KMS-11 (cell line): ENCODE results near the gene NEB.

Experiments used
- H2AFZ ChIP-seq: fragments of 200-600 bp; sonication (generic); 2 replicates; pipeline ENCODE4 v1.6.1; 2016; ENCODE audit warnings: antibody characterized with exemption, mixed run types, low read depth
- H3K27ac ChIP-seq: fragments of 200-600 bp; sonication (generic); 2 replicates; pipeline ENCODE4 v1.6.1; 2016; ENCODE audit warnings: mild to moderate bottlenecking, mixed run types
- H3K27me3 ChIP-seq: fragments of 200-600 bp; sonication (generic); 2 replicates; pipeline ENCODE4 v1.6.1; 2017; ENCODE audit warnings: mild to moderate bottlenecking, low read depth, mixed run types, moderate library complexity; ENCODE audit not compliant: insufficient read depth
- H3K36me3 ChIP-seq: fragments of 200-600 bp; sonication (generic); 2 replicates; pipeline ENCODE4 v1.6.1; 2017; ENCODE audit warnings: mild to moderate bottlenecking, mixed run types; ENCODE audit not compliant: insufficient read depth
- H3K4me1 ChIP-seq: fragments of 200-600 bp; sonication (generic); 2 replicates; pipeline ENCODE4 v1.6.1; 2016; ENCODE audit warnings: mild to moderate bottlenecking, low read depth, mixed run types; ENCODE audit not compliant: poor library complexity, severe bottlenecking
- H3K4me2 ChIP-seq: fragments of 200-600 bp; sonication (generic); 2 replicates; pipeline ENCODE4 v1.7.0; 2016; ENCODE audit warnings: mild to moderate bottlenecking, mixed run types
- H3K4me3 ChIP-seq: fragments of 200-600 bp; sonication (generic); IDR thresholded peaks from 2 replicates; pipeline ENCODE4 v1.6.1; 2017; ENCODE audit warnings: low read depth, low read length, mixed read lengths; ENCODE audit not compliant: insufficient read depth
- H3K79me2 ChIP-seq: fragments of 200-600 bp; sonication (generic); 2 replicates; pipeline ENCODE4 v1.6.1; 2016; ENCODE audit warnings: low read depth, mixed run types; ENCODE audit not compliant: insufficient read depth
- H3K9ac ChIP-seq: fragments of 200-600 bp; sonication (generic); 2 replicates; pipeline ENCODE4 v1.6.1; 2016; ENCODE audit warnings: mild to moderate bottlenecking, mixed run types
- H4K20me1 ChIP-seq: fragments of 200-600 bp; sonication (generic); 2 replicates; pipeline ENCODE4 v1.6.1; 2016; ENCODE audit warnings: mild to moderate bottlenecking, mixed run types; ENCODE audit not compliant: insufficient read depth
- CTCF ChIP-seq: fragments of 200-600 bp; sonication (generic); conservative IDR thresholded peaks from 2 replicates; pipeline ENCODE4 v1.6.1; 2017; ENCODE audit warnings: low read depth, mild to moderate bottlenecking, antibody characterized with exemption, low read length, moderate library complexity, mixed read lengths

NEB gene

GRCh38 chr2:151781642-151782041, 47.4 kb upstream of the NEB start:
- Histone ChIP-seq H4K20me1 (no peaks in the 10 kb centered on the region), H3K9ac (no peak overlapping the region), H2AFZ (no peak overlapping the region), H3K79me2 (no peaks in the 10 kb centered on the region), H3K27me3 (no peaks in the 10 kb centered on the region), H3K4me1 (no peaks in the 10 kb centered on the region), H3K4me3 (no peak overlapping the region), H3K36me3 (no peaks in the 10 kb centered on the region), H3K4me2 (no peak overlapping the region), H3K27ac (no peak overlapping the region)
- TF ChIP-seq CTCF: no peak

- Histone ChIP-seq H3K9ac (no peak overlapping the region), H3K4me2 (no peak overlapping the region), H3K4me1 (no peaks in the 10 kb centered on the region), H3K27ac (no peak overlapping the region), H3K79me2 (no peaks in the 10 kb centered on the region), H4K20me1 (no peaks in the 10 kb centered on the region), H3K36me3 (no peaks in the 10 kb centered on the region), H3K27me3 (no peaks in the 10 kb centered on the region), H2AFZ (no peak overlapping the region), H3K4me3 (no peak overlapping the region)
- TF ChIP-seq CTCF: no peak
Observed at GRCh38 chr2:151780938-151781337, 46.7 kb upstream of the NEB start.

- H3K4me1 ChIP-seq: no peaks in the 10 kb centered on the region
- H3K27me3 ChIP-seq: no peaks in the 10 kb centered on the region
- no peaks in the 10 kb centered on the region for H4K20me1 ChIP-seq
- no peak for TF ChIP-seq CTCF
- H3K79me2 ChIP-seq: no peaks in the 10 kb centered on the region
- no peaks in the 10 kb centered on the region for H3K36me3 ChIP-seq
- H2AFZ ChIP-seq: no peak overlapping the region
- no peak overlapping the region for H3K9ac ChIP-seq
- no peak overlapping the region for H3K4me2 ChIP-seq
- H3K27ac ChIP-seq: no peak overlapping the region
- no peak overlapping the region for H3K4me3 ChIP-seq
Observed at GRCh38 chr2:151777935-151778334, 43.7 kb upstream of the NEB start.

- Histone ChIP-seq H2AFZ (no peak overlapping the region), H3K79me2 (no peaks in the 10 kb centered on the region), H3K4me2 (no peak overlapping the region), H4K20me1 (no peaks in the 10 kb centered on the region), H3K27ac (no peak overlapping the region), H3K27me3 (no peaks in the 10 kb centered on the region), H3K9ac (no peak overlapping the region), H3K36me3 (no peaks in the 10 kb centered on the region), H3K4me1 (no peaks in the 10 kb centered on the region), H3K4me3 (no peak overlapping the region)
- TF ChIP-seq CTCF: 0 out of 2 replicates have a peak, but pooled peaks have one; percentile 15
Observed at GRCh38 chr2:151777487-151777886, 43.2 kb upstream of the NEB start.
